Caco-2 (cell line): ENCODE data around the gene REV3L. TPM values are rescaled to one million over a fixed set of nuclear protein-coding genes. Genes with fewer than 3 reads are reported as not detected.
"Not testable (repeated sequence)": the region's sequence is repeated elsewhere in the genome, so short reads cannot be mapped to it uniquely, and the experiment has no call there.

Experiments
- BruUV-seq: library from RNA; stranded (reverse); fragments of 400-500 nt; replicated peaks from 2 replicates; lab custom pipeline; 2021; lab: Mats Ljungman, UMichigan
- CTCF ChIA-PET: fragments of 300-600 bp; sonication (Branson Sonifier 250); formaldehyde crosslinking; loops from one replicate; lab custom pipeline; 2022; ENCODE audit warnings: antibody characterized with exemption; lab: Charles Lee
- POLR2A ChIA-PET: fragments of 300-600 bp; sonication (Branson Sonifier 250); formaldehyde crosslinking; loops from one replicate; lab custom pipeline; 2022; ENCODE audit warnings: antibody characterized with exemption; lab: Charles Lee
- DNase-seq, 2 experiments: peaks; one replicate each; pipeline versions ENCODE4 v3.0.0 to v3.0.0-alpha.2; 2020 to 2022
- H3K27me3 ChIP-seq: replicated peaks from 2 replicates; pipeline ENCODE4 v1.6.0; 2011; ENCODE audit warnings: low read length; ENCODE audit not compliant: control insufficient read depth, insufficient read depth
- H3K36me3 ChIP-seq: 2 replicates; pipeline ENCODE4 v1.5.1; 2011; ENCODE audit warnings: low read length; ENCODE audit not compliant: control insufficient read depth, insufficient read depth
- H3K4me1 ChIP-seq: fragments of 250-450 bp; sonication (Bioruptor Pico); 2 replicates; pipeline ENCODE4 v1.5.1; 2020; ENCODE audit warnings: mild to moderate bottlenecking
- H3K4me3 ChIP-seq: 2 replicates; pipeline ENCODE4 v1.5.1; 2011; ENCODE audit warnings: low read depth, mild to moderate bottlenecking, control low read depth, low read length
- H3K9me3 ChIP-seq: fragments of 250-450 bp; sonication (Bioruptor Pico); 2 replicates; pipeline ENCODE4 v1.5.1; 2020; ENCODE audit warnings: mild to moderate bottlenecking, moderate library complexity
- H3K27ac Mint-ChIP-seq: one replicate; pipeline ENCODE4 v1.8.0; 2022; ENCODE audit warnings: mixed read lengths; ENCODE audit not compliant: unreplicated experiment
- H3K27me3 Mint-ChIP-seq: one replicate; pipeline ENCODE4 v1.8.0; 2022; ENCODE audit warnings: mixed read lengths; ENCODE audit not compliant: insufficient read depth, unreplicated experiment
- H3K36me3 Mint-ChIP-seq: one replicate; pipeline ENCODE4 v1.8.0; 2022; ENCODE audit warnings: mild to moderate bottlenecking, mixed read lengths; ENCODE audit not compliant: insufficient read depth, unreplicated experiment
- H3K4me1 Mint-ChIP-seq: one replicate; pipeline ENCODE4 v1.8.0; 2022; ENCODE audit warnings: low read depth, mixed read lengths; ENCODE audit not compliant: unreplicated experiment
- H3K4me3 Mint-ChIP-seq: one replicate; pipeline ENCODE4 v1.8.0; 2022; ENCODE audit warnings: mild to moderate bottlenecking, moderate library complexity, mixed read lengths; ENCODE audit not compliant: unreplicated experiment
- H3K9me3 Mint-ChIP-seq: one replicate; pipeline ENCODE4 v1.8.0; 2022; ENCODE audit warnings: mixed read lengths; ENCODE audit not compliant: unreplicated experiment
- intact Hi-C: fragments of 100-400 bp; cut with micrococcal nuclease; formaldehyde crosslinking; loops from one replicate; pipeline ENCODE4 v1.10.0; 2022; ENCODE audit not compliant: unreplicated experiment
- total RNA-seq: library from RNA; stranded (reverse); gene quantifications from 2 replicates; pipeline ENCODE4 v1.2.3, GENCODE V29; 2022
- TF ChIP-seq, protein P1 (sequence below), 2 experiments: fragments of 200-600 bp in 1 of 2; IDR thresholded peaks; 1 replicate in 1 of 2; 2 replicates in 1 of 2; pipeline versions ENCODE4 v1.5.1 to v1.8.0; 2011 to 2022; ENCODE audit warnings: antibody characterized with exemption in 1 of 2, control low read depth in 1 of 2, inconsistent platforms in 1 of 2, low read depth in 1 of 2, low read length in 1 of 2, mild to moderate bottlenecking in 1 of 2, moderate library complexity in 1 of 2; ENCODE audit not compliant: insufficient read depth in 1 of 2, severe bottlenecking in 1 of 2, unreplicated experiment in 1 of 2

The REV3L gene
- total RNA-seq, 1 experiment from 2014 or later: 22.2 TPM

DNA sequence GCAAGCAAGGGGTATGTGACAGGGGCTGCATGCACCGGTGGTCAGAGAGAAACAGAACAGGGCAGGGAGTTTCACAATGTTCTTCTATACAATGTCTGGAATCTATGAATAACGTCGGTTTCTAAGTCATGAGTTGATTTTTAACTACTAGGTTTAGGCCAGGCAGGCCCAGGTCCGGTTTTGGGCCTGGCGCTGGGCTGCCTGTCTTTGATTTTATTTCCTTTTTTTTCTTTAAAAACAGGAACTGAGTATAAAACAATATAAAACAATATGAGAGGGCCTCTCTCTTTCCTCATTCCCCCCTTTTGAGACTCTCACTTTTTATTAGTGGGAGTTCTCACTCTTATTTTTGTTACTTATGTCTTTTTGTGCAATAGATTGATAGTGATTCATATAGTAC, 198.7 kb downstream of the REV3L start:
- BruUV-seq, H3K27me3 ChIP-seq, POLR2A ChIA-PET, H3K27me3 Mint-ChIP-seq, H3K36me3 ChIP-seq, H3K4me3 ChIP-seq, H3K27ac Mint-ChIP-seq, intact Hi-C loops, DNase-seq, H3K9me3 Mint-ChIP-seq, H3K4me1 ChIP-seq, CTCF ChIA-PET, H3K9me3 ChIP-seq, H3K4me3 Mint-ChIP-seq: not testable (repeated sequence)
- Mint-ChIP-seq H3K4me1 (peaks cover 13% of the 10 kb centered on the region), H3K36me3 (peaks cover 60% of the 10 kb centered on the region)

DNA sequence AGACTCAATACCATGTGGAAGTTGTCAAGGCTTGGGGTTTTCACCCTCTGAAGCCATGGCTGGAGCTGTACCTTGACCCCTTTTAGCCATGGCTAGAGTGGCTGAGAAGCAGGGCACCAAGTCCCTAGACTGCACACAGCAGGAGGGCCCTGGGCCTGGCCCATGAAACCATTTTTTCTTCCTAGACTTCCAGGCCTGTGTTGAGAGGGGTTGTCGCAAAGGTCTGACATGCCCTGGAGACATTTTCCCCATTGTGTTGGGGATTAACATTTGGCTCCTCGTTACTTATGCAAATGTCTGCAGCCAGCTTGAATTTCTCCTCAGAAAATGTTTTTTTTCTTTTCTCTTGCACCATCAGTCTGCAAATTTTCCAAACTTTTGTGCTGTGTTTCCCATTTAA, 199.3 kb downstream of the REV3L start:
- TF ChIP-seq, protein P1, sequence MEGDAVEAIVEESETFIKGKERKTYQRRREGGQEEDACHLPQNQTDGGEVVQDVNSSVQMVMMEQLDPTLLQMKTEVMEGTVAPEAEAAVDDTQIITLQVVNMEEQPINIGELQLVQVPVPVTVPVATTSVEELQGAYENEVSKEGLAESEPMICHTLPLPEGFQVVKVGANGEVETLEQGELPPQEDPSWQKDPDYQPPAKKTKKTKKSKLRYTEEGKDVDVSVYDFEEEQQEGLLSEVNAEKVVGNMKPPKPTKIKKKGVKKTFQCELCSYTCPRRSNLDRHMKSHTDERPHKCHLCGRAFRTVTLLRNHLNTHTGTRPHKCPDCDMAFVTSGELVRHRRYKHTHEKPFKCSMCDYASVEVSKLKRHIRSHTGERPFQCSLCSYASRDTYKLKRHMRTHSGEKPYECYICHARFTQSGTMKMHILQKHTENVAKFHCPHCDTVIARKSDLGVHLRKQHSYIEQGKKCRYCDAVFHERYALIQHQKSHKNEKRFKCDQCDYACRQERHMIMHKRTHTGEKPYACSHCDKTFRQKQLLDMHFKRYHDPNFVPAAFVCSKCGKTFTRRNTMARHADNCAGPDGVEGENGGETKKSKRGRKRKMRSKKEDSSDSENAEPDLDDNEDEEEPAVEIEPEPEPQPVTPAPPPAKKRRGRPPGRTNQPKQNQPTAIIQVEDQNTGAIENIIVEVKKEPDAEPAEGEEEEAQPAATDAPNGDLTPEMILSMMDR (IDR thresholded peaks at IDR 0.05; ENCODE audit: insufficient read depth in 1 of 2, low read depth in 1 of 2, low read length in 1 of 2, severe bottlenecking in 1 of 2, unreplicated experiment in 1 of 2): no peak
- Histone ChIP-seq H3K27me3 (no peaks in the 10 kb centered on the region), H3K36me3 (peaks cover 2% of the 10 kb centered on the region; the same call in 1 of the 2 replicates), H3K9me3 (no peaks in the 10 kb centered on the region), H3K4me3 (no peak overlapping the region), H3K4me1 (peaks cover 9% of the 10 kb centered on the region)
- Mint-ChIP-seq H3K27ac (no peak overlapping the region), H3K4me3 (no peak overlapping the region), H3K9me3 (no peaks in the 10 kb centered on the region), H3K4me1 (peaks cover 13% of the 10 kb centered on the region), H3K36me3 (peaks cover 60% of the 10 kb centered on the region), H3K27me3 (no peaks in the 10 kb centered on the region)
- no TSS peak for BruUV-seq
- intact Hi-C loops: no loop called here
- POLR2A ChIA-PET: no interaction called here
- no peak for DNase-seq
- CTCF ChIA-PET: no interaction called here

DNA sequence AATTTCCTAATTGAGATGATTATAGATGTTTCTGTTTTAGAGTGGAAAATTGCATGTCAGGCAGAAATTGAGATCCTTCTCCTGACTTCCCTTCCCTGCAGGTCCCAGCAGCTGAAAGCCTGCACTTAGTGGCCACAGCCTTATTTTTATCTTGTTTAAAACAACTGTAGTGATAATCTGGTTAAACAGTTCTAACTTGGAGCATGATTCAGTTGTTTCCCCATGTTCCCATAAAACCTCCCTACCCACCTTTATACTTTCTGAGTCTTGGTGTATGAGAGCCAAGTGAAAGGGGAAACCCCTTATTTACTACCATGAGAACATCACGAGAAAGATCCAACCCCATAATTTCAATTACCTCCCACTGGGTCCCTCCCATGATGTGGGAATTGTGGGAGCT, 200.5 kb downstream of the REV3L start:
- H3K36me3 Mint-ChIP-seq: peaks cover 64% of the 10 kb centered on the region
- Histone ChIP-seq H3K27me3 (no peaks in the 10 kb centered on the region), H3K9me3 (no peaks in the 10 kb centered on the region), H3K4me1 (peaks cover 21% of the 10 kb centered on the region), H3K36me3 (peaks cover 2% of the 10 kb centered on the region; the same call in 1 of the 2 replicates), H3K4me3 (no peak overlapping the region)
- TF ChIP-seq, protein P1 (IDR thresholded peaks at IDR 0.05; ENCODE audit: insufficient read depth in 1 of 2, low read depth in 1 of 2, low read length in 1 of 2, severe bottlenecking in 1 of 2, unreplicated experiment in 1 of 2): no peak
- no peak for DNase-seq
- peaks cover 25% of the 10 kb centered on the region for H3K4me1 Mint-ChIP-seq
- no peak overlapping the region for H3K4me3 Mint-ChIP-seq
- H3K27ac Mint-ChIP-seq: peak overlapping the region; percentile 35
- ChIA-PET CTCF (no interaction called here), POLR2A (no interaction called here)
- H3K27me3 Mint-ChIP-seq: no peaks in the 10 kb centered on the region
- no peaks in the 10 kb centered on the region for H3K9me3 Mint-ChIP-seq
- intact Hi-C loops: no loop called here
- BruUV-seq: no TSS peak
